Putamen (tissue), 1 donor: ENCODE results near the gene ARMC2.
"Not testable (repeated sequence)": the region's sequence is repeated elsewhere in the genome, so short reads cannot be mapped to it uniquely, and the experiment has no call there.

Source experiments
- DNase-seq: peaks from one replicate; pipeline ENCODE4 v3.0.0-alpha.2; 2016; ENCODE audit warnings: low spot score

The ARMC2 gene, protein sequence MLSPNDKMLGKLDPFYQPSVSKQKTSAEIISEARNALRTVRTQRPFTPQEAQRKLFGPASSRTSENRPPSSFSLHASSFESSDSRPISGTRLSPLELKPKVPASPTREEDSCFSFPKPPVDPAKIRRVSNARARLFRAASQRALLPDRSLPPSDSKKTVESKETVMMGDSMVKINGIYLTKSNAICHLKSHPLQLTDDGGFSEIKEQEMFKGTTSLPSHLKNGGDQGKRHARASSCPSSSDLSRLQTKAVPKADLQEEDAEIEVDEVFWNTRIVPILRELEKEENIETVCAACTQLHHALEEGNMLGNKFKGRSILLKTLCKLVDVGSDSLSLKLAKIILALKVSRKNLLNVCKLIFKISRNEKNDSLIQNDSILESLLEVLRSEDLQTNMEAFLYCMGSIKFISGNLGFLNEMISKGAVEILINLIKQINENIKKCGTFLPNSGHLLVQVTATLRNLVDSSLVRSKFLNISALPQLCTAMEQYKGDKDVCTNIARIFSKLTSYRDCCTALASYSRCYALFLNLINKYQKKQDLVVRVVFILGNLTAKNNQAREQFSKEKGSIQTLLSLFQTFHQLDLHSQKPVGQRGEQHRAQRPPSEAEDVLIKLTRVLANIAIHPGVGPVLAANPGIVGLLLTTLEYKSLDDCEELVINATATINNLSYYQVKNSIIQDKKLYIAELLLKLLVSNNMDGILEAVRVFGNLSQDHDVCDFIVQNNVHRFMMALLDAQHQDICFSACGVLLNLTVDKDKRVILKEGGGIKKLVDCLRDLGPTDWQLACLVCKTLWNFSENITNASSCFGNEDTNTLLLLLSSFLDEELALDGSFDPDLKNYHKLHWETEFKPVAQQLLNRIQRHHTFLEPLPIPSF

DNA sequence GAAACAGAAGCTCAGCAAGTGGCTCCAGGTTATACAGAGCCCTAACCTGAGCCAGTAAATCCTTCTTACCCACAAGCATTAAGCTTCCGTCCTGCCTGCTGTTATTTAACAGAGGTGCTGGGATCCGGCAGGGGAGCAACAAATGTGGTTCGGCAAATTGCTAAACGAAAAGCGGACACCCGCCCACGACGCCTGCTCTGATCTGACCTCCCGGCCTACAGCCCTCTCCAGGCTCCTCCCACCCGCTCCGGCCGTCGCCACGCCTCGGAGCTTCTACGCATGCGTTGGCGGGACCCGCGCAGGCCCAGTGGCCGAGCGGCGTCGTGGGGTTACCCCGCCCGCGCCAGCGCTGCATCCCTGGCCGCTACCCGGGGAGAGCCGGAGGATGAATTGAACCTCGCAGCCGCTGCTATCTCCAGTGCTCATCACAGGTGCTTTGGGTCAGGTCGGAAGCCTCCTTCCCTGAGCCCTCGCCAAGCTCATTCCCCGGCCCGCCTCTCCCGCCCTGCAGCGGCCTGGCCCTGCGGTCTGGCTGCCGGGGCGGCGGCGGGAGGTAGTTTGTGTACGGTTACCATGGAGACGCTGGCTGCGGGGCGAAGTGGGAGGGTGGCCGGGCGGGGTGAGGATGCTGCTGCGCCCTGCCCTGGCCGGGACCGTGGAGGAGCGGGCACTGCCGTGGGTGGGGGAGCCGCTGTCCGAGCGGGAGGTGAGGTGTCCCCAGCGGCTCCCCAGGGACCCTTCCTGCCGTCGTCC lies at the start of gene ARMC2:
Gene ARMC2, plus strand, starts transcription at position 307 of the 753 bp plus-strand sequence. CDS start 5,846 bp downstream, outside the sequence.
- peak; percentile 90 for DNase-seq

DNA sequence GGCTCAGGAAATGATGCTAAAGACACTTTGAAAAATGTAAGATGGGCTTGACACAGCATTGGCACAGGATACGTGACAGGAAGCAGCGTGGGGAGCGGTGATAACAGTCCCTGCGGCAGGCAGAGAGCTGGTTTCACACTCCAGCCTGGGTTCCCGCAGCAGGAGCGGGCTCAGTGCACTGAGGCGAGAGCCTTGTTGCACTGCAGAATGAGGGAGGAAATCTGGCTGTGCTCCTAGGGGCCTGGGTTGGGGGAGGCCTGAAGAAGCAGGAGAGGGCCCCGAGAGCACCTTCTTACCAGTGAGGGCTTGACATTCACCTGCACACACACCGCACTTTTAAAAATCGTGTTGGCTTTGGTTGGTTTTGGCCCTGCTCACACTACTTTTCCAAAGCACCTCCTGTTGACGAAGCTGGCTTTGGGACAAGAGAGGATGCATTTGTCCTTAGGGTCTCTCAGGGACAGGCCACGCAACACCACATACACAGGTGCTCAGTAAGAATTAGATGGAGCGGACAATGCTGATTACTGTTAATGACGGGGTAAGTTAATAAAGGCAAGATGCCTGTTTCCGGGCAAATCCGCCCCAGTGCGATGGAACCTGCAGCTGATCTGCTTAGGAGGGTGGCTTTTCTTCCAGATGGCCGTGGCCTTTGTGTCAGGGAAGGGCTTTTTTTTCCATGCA lies 49.4 kb upstream of the ARMC2 start:
- peak; percentile 7 for DNase-seq

DNA sequence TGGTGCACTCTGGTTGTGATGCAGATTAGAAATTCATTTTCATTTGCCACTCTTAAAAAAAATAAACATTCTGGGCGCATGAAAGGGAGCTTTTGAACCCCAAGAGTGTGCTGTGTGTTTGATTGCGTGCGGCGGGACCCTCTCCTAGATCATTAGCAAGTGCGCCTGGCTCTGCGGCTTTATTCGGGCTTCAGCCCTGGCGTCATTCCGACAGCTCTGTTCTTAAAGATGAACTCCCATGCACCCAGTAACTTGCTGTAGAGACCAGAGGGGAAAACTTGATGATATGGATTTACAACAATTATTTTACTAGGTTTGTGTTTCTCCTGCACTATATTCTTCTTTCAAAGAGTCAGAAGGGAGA lies 48.9 kb upstream of the ARMC2 start:
- peak; percentile 17 for DNase-seq

DNA sequence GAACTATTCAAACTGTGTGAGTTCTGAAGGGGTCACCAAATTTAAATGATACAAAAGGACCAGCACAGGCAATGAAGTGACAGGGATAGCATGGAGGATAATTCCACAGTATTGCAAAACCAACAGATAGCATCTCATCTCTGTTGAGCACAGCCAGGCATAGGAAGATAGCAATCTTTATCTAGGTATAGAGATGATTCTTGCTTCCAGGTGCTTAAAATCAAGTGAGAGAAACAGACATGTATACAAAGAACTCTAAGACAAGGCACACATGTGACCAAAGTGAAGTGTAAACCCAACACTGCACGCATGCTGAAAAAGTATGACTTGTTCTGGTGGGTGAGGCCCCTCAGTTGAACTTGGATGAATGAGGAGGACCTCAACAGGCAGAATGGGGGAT lies 48.4 kb upstream of the ARMC2 start:
- no peak for DNase-seq

DNA sequence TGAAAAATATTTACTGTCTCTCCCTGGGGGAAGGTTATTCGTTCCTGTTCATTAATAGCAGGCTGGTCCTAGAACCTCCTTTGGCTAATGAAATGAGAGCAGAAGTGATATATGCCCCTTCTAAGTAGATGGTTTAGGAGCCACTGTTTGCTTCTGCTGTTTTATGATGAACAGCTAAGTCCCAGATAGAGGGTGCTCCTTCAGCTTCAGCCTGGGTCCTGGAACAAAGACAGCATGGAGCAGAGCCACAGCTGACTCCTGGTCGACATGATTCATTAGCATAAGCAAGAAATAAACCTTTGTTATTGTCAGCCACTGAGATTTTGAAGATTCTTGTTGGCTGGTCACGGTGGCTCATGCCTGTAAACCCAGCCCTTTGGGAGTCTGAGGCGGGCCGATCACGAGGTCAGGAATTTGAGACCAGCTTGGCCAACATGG lies 47.8 kb upstream of the ARMC2 start:
- DNase-seq: peak; percentile 86

DNA sequence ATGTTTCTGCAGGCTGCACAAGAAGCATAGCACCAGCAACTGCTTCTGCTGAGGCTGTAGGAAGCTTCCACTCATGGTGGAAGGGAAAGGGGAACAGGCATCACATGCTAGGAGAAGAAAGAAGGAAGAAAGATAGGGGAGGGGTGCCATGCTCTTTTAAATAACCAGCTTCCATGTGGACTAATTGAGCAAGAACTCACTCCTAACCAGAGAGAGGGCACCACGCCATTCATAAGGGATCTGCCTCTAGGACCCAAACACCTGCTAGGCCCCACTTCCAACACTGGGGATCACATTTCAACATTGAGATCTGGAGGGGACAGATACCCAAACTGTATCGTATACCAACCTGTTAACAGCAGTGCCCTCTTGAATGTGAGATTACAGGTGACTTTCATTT lies 46.9 kb upstream of the ARMC2 start:
- DNase-seq: peak; percentile 9

DNA sequence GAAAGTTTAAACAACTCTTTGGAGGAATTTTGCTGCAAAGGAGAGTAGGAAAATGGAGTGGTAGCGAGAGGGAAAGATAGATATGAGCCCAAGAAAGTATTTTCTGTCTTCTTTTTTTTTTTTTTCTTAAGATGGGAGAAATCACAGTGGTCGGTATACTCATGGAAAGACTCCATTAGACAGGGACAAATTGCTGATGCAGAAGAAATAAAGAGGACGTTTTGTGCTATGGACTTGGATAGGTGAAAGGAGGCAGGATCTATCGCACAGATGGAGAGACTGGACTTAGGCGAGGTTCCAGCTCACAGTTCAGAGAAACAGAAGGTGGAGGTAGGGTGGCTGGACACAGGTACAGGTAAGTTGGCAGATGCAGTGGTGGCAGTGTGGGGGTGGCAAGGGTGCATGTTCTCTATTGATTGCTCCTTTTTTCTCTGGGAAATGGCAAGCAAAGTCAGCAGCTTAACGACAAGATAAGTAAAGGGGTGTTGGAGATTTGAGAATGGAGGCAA lies 44.2 kb upstream of the ARMC2 start:
- no peak for DNase-seq

DNA sequence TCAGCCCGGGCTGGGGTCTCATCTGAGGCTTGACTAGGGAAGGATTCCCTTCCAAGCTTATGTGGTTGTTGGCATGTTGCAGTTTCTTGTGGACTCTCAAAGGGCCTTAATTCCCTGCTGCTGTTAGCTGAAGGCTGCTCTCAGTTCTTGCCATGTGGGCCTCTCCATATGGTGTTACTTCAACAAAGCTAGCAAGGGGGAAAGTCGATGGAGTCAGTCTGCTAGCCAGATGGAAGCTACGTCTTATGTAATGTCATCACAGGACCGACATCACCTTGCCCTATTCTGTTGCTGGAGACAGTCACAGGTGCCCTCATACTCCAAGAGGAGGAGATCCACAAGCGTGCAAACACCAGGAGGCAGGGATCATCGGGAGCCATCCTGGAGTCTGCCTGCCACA lies 43.3 kb upstream of the ARMC2 start:
- no peak for DNase-seq

DNA sequence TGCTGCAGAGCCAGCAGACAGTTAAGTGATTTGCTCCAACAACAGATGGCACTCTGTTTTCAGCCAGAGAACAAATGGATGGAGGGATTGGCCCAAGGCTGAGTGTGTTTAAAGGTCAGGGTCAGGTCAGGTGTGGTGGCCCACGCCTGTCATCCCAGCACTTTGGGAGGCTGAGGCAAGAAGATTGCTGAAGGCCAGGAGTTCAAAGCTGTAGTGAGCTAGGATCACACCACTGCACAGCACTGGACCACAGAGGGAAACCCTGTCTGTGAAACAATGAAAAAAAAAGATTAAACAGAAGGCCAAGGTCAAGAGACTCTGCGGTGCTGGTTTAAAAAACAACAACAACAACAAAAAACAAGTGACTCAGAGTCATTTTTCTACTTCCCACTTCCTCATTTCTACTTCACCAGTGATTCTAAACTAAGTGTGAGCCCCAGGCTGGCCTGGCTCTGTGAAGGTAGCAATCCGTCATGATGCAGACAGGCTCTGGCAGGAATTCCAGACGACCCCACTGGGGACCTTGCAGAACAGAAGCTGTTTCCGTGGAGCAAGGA lies 42.5 kb upstream of the ARMC2 start:
- DNase-seq: no peak

DNA sequence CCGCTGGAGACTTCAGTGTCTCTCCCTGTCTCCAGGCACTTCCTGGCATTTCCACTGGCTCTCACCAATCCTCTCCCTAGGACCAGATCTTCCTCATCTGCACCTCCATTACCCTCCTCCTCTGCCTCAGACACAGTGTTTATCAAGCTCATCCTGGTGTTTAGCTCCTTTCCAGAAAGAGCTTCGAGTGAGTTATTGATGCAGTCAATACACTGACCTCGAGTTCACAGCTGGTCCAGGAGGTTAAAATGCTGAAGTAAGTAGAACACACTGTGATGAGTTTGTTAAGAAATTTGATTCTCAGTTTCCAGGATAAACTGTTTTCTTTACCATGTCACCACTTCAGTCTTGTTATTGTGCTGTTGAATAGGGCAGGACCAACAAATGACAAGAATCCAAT lies 42.1 kb upstream of the ARMC2 start:
- no peak for DNase-seq

DNA sequence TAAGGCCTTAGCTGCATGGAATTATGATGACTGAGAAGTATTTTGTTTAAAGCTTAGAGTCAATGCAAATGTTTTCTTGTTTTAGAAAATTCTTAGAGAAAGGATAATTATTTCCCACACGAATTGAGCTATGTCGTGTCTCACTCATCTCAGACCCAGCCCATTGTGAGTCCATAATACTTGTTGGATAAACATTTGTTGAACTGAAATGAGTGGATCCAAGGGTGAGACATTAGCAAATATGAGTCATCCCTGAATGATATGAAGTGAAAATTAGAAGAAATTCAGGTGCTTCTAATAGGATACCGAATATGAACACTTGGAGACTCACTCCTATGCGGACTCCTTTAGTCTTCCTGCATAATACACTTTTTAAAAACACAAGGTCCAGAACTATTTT lies 41.6 kb upstream of the ARMC2 start:
- no peak for DNase-seq

DNA sequence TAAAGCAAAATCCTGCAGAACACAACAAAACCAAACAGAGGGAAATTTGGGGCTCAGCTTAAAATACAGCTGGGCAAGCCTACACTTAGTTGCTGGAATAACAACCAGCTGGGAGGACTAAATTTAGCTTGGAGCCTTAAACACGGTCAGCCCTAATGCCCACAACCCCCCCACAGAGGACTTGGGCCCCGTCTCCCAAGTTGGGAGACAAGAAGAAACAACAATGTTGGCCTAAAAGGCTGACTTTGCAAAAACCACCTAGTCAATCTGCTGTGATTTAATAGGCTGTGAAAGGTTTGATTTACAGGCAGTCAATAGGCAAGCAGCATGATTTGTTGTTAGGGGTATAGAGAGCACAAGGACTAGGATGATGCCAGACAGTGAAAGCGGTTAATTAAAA lies 40.3 kb upstream of the ARMC2 start:
- DNase-seq: no peak

DNA sequence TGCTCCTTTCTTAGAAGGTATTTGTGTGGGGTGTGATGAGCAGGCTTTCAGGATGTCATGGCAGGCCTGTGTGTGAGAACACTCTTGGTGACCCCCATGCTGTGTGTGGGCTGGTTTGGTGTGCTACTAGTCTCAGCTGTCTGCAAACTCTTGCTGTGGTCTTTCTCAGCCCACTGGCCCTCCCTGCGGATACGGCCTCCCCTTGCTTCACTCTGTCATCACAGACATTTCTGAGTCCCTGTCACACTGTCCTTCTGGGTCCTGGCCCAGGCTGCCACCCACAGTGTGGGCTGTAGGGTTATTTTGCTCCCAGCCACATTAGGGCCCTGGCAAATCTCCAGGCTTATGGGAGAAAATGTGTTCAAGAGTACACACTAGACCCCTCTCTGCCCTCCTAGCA lies 39.0 kb upstream of the ARMC2 start:
- no peak for DNase-seq

DNA sequence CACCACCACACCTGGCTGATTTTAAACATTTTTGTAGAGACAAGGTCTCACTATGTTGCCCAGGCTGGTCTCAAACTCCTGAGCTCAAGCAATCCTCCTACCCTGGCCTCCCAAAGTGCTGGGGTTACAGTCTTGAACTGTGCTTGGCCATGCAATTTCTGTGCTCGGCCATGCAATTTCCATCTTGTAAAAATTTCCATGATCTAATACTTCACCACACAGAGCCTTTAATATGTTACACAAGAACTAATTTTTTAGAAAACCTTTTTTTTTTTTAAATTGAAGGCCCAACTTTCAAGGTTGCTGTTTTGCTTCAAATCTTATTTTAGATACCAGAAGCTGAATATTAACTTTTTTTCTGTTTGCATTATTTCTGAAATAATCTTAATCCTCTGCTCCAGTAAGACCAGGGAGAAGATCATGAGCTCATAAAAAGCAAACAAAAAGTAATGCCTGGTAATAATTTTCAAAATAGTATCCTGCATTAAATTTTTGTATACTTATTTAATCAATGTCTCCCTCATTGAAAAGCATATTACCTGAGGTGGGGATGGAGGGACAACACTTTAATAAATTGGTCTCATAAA lies 38.1 kb upstream of the ARMC2 start:
- no peak for DNase-seq

DNA sequence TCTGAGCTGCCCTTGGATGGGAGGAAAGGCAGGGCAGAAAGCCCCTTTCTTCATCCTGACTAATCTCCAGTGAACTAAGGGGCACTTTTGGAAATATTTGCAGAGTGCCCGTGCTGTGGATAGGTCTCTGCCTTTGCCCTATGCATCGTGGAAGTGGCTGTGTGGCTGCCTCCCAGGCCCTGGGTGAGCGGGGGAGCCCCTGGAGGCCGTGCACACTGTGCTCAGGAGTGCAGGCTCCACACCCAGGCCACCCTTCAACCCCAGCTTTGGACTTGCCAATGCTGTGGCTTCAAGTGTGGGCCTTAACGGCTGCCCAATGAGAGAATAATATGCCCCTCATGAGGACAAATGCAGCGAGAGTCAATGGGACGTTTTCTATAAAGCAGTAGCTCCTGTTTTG lies 36.7 kb upstream of the ARMC2 start:
- DNase-seq: no peak

DNA sequence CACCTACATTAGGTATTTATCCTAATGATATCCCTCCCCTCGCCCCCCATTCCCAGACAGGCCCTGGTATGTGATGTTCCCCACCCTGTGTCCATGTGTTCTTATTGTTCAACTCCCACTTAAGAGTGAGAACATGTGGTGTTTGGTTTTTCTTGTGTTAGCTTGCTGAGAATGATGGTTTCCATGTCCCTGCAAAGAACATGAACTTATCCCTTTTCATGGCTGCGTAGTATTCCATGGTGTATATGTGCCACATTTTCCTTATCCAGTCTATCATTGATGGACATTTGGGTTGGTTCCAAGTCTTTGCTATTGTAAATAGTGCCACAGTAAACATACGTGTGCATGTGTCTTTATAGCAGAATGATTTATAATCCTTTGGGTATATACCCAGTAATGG lies 35.0 kb upstream of the ARMC2 start:
- not testable (repeated sequence) for DNase-seq

DNA sequence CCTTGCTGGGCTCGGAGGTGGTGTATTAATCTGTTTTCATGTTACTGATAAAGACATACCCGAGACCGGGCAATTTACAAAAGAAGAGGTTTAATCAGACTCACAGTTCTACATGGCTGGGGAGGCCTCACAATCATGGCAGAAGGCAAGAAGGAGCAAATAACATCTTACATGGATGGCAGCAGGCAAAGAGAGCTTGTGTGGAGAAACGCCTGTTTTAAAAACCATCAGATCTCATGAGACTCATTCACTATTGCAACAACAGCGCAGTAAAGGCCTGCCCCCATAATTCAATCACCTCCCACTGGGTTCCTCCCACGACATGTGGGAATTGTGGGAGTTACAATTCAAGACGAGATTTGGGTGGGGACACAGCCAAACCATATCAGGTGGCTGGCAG lies 30.9 kb upstream of the ARMC2 start:
- not testable (repeated sequence) for DNase-seq

DNA sequence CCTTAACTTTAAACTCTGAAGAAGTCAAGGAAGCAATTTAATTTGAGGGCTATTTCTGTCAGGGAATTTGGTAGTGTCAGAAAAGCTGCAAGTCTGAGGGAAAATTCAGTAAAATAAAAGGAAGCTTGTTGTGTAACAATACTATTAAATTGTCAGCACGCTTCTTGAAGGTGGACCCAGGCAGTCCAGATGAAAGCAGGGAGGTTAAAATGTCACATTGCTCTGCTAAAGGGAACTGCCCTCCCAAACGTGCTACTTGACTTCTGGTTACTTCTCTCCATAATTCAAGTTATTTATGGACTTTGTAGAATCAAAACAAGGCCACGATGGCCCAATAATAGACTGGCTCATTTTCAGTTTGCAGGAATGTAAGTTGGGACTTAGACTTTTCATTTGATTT lies 28.2 kb upstream of the ARMC2 start:
- no peak for DNase-seq

DNA sequence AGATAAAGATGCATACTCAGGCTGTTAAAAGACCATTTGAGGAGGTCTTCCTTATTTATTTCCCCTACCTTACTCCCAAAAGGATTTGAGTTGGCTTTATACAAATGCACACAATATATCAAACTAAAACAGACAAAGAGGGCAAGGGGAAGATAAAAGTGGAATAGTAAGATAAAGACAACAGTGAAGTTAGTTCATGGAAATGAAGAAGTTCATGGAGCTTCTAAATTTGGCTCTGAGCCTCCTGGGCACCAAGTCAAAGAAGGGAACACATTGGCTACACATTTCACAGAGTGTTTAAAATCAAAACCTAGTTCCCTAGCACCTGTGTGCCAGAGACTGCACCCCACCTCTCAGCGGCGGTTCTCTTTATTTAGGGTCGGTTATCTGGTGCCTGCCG lies 25.8 kb upstream of the ARMC2 start:
- no peak for DNase-seq

DNA sequence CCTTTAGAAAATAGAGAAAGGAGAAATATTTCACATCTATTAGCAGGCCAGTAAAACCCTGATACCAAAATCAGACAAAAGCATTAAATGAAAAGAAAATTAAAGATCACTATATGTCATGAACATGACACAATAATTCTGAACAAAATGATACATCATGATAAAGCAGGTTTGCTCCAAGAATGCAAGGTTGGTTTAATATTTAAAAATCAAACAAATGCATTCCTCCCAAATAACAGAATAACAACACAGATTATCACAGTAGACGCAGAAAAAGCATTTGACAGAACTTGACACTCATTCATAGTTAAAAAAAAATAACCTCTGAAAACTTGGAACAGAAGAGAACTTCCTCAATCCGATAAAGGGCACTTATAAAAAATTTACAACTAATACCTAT lies 22.9 kb upstream of the ARMC2 start:
- no peak for DNase-seq

DNA sequence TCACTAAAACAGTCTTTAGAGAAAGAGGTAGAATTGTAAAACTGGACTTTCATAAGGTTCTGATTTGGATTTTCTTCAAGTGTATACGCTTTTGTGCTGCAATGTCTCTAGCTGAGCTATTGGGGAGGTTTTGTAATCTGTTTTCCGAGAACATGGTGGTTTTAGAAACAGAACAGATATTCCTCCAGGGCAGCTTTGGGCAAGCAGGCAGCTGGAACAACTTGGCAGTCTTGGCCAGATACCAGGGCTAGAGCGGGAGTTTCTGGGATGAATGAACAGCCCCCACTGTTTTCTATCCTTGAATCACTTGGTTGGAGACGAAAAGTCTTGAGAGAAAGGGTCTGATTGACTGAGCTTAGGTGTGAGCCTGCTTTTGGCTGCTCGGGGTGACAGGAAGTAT lies 17.1 kb upstream of the ARMC2 start:
- DNase-seq: no peak
